Fibroblast of gingiva (primary cell): Measurements from ENCODE around the gene FRAS1.

Experiments
- DNase-seq: peaks from one replicate; pipeline ENCODE4 v3.0.0-alpha.2; 2011; ENCODE audit warnings: low read depth

The FRAS1 gene

GRCh38 chr4:78551420-78552351, 494.6 kb downstream of the FRAS1 start, which contains the start of gene ANXA3:
Gene ANXA3, plus strand, starts transcription at chr4:78551770. Its CDS starts 2,704 bp downstream, at chr4:78554474.
- no peak for DNase-seq

GRCh38 chr4:78552389-78553042, 495.4 kb downstream of the FRAS1 start:
- no peak for DNase-seq

GRCh38 chr4:78553043-78553396, 495.9 kb downstream of the FRAS1 start:
- DNase-seq = no peak

GRCh38 chr4:78553529-78554060, 496.5 kb downstream of the FRAS1 start:
- DNase-seq = no peak

- DNase-seq = no peak
Observed at GRCh38 chr4:78556665-78557064, 499.5 kb downstream of the FRAS1 start.

- no peak for DNase-seq
Observed at GRCh38 chr4:78557841-78558240, 500.7 kb downstream of the FRAS1 start.

- no peak for DNase-seq
Observed at GRCh38 chr4:78558410-78558809, 501.3 kb downstream of the FRAS1 start.

GRCh38 chr4:78560296-78560963, 503.3 kb downstream of the FRAS1 start:
- DNase-seq = no peak

- no peak for DNase-seq
Observed at GRCh38 chr4:78561677-78562076, 504.6 kb downstream of the FRAS1 start.

GRCh38 chr4:78562687-78563086, 505.6 kb downstream of the FRAS1 start:
- no peak for DNase-seq

GRCh38 chr4:78565971-78566372, 508.8 kb downstream of the FRAS1 start:
- DNase-seq = peak; percentile 35

GRCh38 chr4:78566834-78567499, 509.8 kb downstream of the FRAS1 start:
- DNase-seq = no peak

- DNase-seq = no peak
Observed at GRCh38 chr4:78567500-78568060, 510.5 kb downstream of the FRAS1 start.

GRCh38 chr4:78568640-78569305, 511.6 kb downstream of the FRAS1 start:
- no peak for DNase-seq

GRCh38 chr4:78569306-78569821, 512.2 kb downstream of the FRAS1 start:
- peak; percentile 46 for DNase-seq

- DNase-seq = no peak
Observed at GRCh38 chr4:78570117-78570516, 513.0 kb downstream of the FRAS1 start.

GRCh38 chr4:78571804-78572203, 514.7 kb downstream of the FRAS1 start:
- no peak for DNase-seq

- DNase-seq = no peak
Observed at GRCh38 chr4:78578674-78579425, 521.7 kb downstream of the FRAS1 start.

- no peak for DNase-seq
Observed at GRCh38 chr4:78581618-78582017, 524.5 kb downstream of the FRAS1 start.
